GM19372 (cell line): ENCODE measurements around the gene AHNAK2.
"Not testable (repeated sequence)": the region's sequence is repeated elsewhere in the genome, so short reads cannot be mapped to it uniquely, and the experiment has no call there.

ENCODE experiments used
- ATAC-seq: cut with Tn5 transposase; IDR thresholded peaks from one replicate; pipeline ENCODE4 v1.9.1; 2021; ENCODE audit warnings: mild to moderate bottlenecking, low read depth, moderate library complexity; ENCODE audit not compliant: unreplicated experiment

The AHNAK2 gene

DNA sequence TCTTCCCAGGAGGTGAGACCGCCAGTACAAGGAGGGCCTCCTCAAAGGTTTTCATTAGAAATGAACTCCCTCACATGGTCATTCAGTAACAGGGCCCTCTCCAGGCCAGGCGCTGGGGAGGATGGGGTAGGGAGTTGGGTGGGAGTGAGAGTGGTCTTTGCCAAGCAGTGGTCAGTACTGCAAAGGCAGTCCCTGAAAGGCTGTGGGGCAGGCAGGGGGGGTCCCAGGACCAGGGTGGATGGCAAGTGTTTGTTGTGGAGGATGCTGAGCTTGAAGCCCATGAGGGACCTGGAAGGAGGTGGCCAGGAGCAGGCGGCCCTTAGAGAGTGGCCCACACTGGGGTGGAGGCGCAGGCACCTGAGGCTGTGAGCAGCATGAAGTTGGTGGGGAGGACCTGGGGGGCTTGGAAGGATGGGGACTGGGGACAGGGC, 87.0 kb downstream of the AHNAK2 start:
- no peak for ATAC-seq

DNA sequence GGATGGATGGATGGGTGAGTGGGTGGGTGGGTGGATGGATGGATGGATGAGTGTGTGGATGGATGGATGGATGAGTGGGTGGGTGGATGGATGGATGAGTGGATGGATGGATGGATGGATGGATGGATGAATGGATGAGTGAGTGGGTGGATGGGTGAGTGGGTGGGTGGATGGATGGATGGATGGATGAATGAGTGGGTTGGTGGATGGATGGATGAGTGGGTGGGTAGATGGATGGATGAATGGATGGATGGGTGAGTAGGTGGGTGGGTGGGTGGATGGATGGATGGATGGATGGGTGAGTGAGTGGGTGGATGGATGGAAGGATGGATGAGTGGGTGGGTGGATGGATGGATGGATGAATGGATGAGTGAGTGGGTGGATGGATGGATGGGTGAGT, 87.9 kb downstream of the AHNAK2 start:
- ATAC-seq = not testable (repeated sequence)

DNA sequence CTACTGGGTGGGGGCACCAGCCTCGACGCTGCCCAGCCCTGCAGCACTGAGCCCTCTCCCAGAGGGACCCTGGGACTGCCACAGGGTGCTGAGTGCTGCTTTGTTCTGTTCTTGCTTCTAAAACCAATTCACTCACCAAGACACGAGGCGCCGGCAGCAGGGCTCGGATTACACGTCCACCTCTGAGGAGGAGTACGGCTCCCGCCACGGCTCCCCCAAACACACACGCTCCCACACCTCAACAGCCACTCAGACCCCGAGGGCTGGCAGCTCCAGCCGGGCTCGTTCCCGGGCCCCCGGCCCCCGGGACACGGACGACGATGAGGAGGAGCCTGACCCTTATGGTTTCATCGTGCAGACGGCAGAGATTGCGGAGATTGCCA, 88.8 kb downstream of the AHNAK2 start:
- no peak for ATAC-seq

DNA sequence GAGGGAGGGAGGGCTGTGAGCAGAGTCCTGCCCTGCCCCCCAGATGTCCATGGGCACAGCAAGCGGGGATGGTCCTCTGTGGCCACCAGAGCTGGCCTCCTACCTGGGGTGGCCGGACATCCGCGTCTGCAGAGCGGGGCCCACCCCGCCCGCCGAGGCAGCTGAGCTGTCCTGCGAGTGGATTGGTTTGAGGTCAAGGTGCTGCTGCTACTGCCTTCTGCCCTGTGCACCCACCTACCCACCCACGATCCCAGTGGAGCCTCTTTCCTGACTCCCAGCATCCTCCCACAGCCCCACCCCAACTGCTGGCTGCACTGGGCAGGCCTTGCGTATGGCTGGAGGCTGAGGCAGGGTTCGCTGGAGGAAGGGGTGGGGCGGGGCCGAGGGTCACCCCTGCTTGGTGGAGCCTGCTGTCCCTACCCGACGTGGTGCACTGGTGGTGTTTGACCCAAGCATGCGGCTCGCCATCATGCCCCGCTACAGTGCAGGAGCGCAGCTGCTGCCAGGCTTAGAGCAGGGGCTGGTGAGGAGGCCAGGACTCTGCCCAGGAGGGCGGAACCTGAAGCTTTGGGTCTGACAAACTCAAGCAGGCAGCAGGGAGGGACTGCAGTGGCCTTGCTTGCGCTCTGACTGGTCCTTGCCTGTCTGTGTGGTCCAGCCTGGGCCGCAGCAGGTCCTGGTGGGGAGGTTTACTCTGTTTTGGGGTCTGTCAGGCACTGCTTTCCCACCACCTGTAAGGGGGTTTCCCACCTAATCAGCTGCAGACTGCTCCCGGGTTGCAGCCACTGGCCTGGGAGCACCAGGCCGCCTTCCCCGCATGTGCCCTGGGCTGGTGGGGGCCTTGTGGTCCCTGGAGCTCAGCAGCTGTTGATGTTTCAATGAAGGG, 89.4 kb downstream of the AHNAK2 start:
- no peak for ATAC-seq

DNA sequence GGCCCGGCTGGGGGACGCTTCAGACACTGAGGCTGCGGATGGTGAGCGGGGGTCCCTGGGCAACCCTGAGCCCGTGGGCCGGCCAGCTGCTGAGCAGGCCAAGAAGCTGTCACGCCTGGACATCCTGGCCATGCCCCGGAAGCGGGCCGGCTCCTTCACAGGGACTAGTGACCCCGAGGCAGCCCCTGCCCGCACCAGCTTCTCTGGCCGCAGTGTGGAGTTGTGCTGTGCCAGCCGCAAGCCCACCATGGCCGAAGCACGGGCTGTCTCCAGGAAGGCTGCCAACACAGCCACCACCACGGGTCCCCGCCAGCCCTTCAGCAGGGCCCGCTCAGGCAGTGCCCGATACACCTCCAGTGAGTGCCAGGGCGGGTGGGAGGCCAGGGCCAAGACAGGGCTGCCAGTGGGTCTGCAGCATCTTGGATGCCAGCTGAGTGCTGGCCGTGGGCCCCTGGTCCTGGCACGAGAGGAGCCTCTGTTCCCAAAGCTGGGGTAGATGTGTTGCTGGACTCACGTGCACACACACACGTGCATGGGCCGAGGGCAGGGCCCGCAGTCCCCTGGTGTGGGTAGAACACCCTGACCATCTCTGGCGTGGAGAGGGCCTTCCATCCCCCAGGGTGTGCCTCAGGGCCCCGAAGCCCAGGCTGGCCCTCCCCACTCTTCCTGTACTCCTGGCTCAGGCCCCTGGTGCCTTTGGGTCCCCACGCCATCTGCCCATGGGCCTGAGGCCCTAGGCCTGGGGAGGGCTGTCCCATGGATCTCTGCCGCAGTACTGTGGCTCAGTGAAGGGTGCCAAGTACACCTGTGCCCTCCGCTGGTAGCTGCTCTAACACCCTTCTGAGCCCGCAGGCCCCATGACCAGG, 90.3 kb downstream of the AHNAK2 start:
- ATAC-seq = no peak
